NB4 (cell line): Measurements from ENCODE around the gene OTUB1.

Experiments used
- DNase-seq: peaks from one replicate; pipeline ENCODE4 v3.0.0; 2010; ENCODE audit warnings: low read depth
- H3K4me3 ChIP-seq: one replicate; pipeline ENCODE4 v1.5.1; 2011; ENCODE audit warnings: mild to moderate bottlenecking, low read depth, low read length, moderate library complexity
- CTCF ChIP-seq: IDR thresholded peaks from one replicate; pipeline ENCODE4 v1.5.1; 2012; ENCODE audit warnings: low read depth, low read length
- MAX ChIP-seq: IDR thresholded peaks from 2 replicates; pipeline ENCODE4 v1.6.1; 2011; ENCODE audit warnings: low read depth, low read length
- MYC ChIP-seq: IDR thresholded peaks from 2 replicates; pipeline ENCODE4 v1.6.1; 2011; ENCODE audit warnings: low read depth, low read length
- POLR2A ChIP-seq: IDR thresholded peaks from 2 replicates; pipeline ENCODE4 v1.6.1; 2011; ENCODE audit warnings: mild to moderate bottlenecking; ENCODE audit not compliant: insufficient read length; ENCODE audit errors: extremely low read depth

OTUB1 gene

GRCh38 chr11:64034411-64034811 is 48.2 kb downstream of the OTUB1 start:
- no peak for DNase-seq
- TF ChIP-seq POLR2A (no peak), CTCF (no peak), MYC (no peak), MAX (no peak)
- H3K4me3 ChIP-seq: no peak overlapping the region

GRCh38 chr11:64035081-64035524 is 48.9 kb downstream of the OTUB1 start:
- DNase-seq: no peak
- TF ChIP-seq CTCF (no peak), MYC (no peak), POLR2A (no peak), MAX (no peak)
- H3K4me3 ChIP-seq: no peak overlapping the region

GRCh38 chr11:64035576-64035975 is 49.3 kb downstream of the OTUB1 start, which contains the start of gene FLRT1:
TSS of gene FLRT1 (plus strand) at chr11:64035931. CDS start at chr11:64116268, 80,337 bp downstream.
- no peak within 1 kb of the TSS for H3K4me3 ChIP-seq
- TF ChIP-seq POLR2A (no peak), CTCF (no peak), MYC (no peak), MAX (no peak)
- DNase-seq: peak; percentile 31

- peak; percentile 75 for DNase-seq
- peak; percentile 46 for TF ChIP-seq MYC
- peak; percentile 39; the same call in 1 of the 2 replicates for TF ChIP-seq MAX
- no peak for TF ChIP-seq CTCF
- TF ChIP-seq POLR2A: no peak
- no peak overlapping the region for H3K4me3 ChIP-seq
Observed at GRCh38 chr11:64036087-64037026, 50.1 kb downstream of the OTUB1 start.

- TF ChIP-seq MYC (no peak), CTCF (no peak), MAX (no peak), POLR2A (no peak)
- DNase-seq: no peak
- H3K4me3 ChIP-seq: no peak overlapping the region
Observed at GRCh38 chr11:64037027-64037634, 50.9 kb downstream of the OTUB1 start.
